ENCODE results near the gene CELSR1.

The CELSR1 gene, protein sequence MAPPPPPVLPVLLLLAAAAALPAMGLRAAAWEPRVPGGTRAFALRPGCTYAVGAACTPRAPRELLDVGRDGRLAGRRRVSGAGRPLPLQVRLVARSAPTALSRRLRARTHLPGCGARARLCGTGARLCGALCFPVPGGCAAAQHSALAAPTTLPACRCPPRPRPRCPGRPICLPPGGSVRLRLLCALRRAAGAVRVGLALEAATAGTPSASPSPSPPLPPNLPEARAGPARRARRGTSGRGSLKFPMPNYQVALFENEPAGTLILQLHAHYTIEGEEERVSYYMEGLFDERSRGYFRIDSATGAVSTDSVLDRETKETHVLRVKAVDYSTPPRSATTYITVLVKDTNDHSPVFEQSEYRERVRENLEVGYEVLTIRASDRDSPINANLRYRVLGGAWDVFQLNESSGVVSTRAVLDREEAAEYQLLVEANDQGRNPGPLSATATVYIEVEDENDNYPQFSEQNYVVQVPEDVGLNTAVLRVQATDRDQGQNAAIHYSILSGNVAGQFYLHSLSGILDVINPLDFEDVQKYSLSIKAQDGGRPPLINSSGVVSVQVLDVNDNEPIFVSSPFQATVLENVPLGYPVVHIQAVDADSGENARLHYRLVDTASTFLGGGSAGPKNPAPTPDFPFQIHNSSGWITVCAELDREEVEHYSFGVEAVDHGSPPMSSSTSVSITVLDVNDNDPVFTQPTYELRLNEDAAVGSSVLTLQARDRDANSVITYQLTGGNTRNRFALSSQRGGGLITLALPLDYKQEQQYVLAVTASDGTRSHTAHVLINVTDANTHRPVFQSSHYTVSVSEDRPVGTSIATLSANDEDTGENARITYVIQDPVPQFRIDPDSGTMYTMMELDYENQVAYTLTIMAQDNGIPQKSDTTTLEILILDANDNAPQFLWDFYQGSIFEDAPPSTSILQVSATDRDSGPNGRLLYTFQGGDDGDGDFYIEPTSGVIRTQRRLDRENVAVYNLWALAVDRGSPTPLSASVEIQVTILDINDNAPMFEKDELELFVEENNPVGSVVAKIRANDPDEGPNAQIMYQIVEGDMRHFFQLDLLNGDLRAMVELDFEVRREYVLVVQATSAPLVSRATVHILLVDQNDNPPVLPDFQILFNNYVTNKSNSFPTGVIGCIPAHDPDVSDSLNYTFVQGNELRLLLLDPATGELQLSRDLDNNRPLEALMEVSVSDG (N-terminal part only)

DNA sequence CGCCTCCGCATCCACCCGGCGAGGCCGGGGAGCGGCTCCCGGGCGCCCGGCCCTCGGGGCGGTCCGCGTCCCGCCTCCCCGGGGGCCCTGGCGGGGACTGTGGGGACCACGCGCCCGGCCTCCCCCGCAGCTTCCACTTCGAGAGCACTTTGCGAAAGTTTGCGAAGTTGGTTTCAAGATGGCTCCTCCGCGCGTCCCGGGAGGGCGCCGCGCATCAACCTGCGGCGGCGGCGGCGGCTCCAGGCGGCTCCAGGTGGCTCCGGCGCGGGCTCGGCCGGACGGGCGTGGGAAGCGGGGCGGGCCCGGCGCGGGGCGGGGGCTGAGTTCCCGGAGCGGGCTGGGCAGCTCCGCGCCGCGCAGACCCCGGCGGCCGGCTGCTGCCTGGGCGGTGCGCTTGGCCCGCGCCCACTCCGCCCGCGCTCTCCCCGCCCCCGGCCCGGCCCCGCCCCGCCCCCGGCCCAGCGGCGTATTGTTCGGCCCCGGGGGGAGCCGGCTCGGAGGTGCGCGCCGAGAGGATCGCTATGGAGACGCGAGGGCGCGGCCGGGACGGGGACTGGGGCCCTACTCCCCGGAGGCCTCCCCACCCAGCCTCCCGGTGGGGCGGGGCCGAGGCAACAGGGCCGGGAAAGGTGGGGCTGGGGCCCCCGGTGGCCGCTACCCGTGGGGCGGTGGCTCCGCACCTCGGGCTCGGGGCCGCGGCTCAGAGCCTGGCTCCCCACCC is at the start of gene CELSR1:
Gene CELSR1, minus strand, starts transcription at position 396 of the 721 bp plus-strand sequence. CDS start 450 bp downstream, outside the sequence.
- DNase-seq (ENCODE audit: low spot score), result peak; percentile 49
- FAIRE-seq, result no peak

DNA sequence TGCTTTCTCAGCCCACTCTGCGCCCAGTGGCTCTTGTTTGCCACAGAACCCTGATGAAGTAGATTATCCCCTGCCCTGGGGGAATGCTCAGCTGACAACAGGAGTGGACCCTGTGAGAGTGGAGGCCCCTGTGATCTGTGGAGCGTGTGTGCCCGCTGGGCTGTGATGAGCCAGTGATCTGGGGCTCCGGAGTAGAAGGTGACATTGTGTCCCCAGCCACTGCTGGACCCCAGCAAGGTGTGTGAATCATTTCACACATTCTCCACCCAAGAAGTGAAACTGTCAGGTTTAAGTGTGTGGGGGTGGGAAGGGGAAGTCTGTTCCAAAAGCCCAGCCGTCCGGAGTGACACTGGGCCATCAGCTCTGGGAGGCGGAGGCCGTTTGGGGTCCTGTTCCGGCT is 49.6 kb upstream of the CELSR1 start:
- FAIRE-seq (no peak), DNase-seq (ENCODE audit: low spot score) (no peak)

DNA sequence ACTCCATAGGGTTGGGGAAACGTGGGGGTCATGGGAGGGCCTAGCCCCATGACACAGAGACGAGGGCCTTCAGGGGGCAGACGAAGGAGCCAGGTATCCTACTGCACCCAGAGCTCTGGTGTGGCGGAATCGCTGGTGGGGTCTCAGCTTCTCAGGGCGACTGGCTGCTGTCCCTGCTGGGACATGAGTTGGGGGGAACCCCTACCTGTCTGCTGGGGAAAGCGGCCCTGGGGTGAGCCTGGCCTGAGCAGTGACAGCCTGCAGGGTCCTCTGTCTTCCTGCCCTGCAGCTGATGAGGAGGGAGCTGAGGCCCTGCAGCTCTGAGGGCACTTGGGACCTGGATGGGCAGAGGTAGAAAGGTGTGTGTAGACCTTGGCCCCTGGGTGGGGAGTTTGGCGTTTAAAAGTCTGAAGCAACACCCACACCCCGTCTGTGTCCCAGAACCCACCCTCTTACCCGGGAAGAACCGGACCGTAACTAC is 49.2 kb upstream of the CELSR1 start:
- no peak for FAIRE-seq

DNA sequence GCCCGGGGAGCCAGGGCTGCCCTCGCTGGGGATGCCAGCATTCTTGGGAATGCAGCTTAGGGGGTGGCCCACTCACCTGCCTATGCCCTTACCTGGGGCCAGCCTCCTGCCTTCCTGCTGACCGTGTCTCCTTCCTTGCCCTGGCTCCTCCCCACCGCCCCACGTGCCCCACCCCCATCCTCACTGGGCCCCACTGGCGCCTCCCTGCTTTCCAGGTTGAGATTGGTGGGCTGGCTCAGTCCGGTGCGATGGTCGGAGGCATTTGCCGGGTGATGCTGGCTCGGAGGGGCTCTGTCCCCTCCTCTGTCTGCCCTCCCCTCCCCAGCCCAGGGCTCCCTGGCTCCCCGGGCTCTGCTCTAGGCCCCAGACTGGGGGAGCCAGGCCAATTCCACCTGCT is 48.7 kb upstream of the CELSR1 start:
- FAIRE-seq (no peak), DNase-seq (ENCODE audit: low spot score) (no peak)

More for the DNA sequence above, 49.2 kb upstream of the CELSR1 start:
- no peak for DNase-seq (ENCODE audit: low spot score)

DNA sequence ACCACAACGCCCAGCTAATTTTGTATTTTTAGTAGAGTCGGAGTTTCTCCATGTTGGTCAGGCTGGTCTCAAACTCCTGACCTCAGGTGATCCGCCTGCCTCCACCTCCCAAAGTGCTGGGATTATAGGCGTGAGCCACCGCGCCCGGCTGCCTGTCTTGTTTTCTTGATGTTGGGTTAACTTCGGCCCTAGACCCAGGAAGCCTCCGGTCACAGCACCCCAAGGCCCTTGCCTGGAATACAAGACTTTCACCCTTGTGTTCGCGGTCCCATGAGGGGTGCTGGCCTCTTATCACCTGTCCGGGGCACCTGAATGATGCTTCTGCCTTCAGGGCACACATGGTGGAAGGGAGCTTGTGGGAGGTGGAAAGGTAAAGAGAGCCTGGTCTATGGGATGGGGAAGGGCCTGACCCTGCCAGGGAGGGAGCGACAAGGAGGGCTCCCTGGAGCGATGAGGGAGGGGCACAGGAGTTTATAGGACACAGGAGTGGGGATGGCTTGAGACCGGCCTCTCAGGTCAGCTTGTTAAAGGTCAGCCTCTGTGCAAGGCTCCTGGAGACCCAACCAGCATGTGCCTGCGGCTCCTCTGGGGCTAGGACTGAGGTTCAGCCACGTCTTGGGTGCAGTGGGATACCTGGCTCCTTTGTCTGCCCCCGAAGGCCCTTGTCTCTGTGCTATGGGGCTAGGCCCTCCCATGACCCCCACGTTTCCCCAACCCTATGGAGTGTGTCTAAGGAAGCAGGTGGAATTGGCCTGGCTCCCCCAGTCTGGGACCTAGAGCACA is 48.1 kb upstream of the CELSR1 start:
- no peak for DNase-seq (ENCODE audit: low spot score)
- FAIRE-seq, result no peak

DNA sequence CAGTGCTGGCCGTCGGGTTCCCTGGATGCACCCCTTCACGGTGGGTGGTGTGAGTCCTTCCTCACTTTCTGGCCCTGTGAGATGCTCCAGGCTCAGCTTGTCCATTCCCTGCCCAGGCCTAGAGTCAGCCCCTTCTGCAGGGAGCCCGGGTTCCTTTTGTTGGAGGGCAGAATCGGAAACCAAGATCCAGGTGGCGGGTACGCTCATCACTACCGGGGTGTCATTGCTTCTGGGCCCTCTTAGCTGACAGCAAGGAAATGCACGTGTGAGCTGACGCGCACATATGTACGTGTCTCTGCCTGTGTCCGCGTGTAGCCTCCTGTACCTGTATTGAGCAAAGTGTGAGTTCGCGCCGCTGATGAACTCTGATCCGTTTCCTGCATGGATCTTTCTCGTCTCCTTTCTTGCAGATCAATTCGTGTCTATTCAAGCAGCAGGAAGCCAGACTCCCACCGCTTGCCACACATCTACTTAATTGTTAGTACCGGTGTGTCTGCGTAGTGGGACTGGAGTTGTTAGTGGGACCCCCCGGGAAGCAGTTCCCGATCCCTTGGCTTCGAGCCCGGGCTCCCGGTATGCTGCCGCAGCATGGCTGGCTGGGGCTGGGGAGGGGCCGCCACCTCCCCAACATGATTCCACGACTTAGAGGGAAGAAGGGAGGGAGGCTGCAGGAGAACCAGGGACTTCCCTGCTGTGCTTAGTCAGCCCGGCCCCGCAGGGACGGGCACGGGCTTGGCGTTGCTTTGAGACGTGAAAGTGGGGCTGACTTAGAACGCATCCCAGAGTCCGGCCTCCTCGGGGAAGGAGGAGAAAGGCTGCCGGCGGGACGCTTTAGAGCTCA is 46.9 kb upstream of the CELSR1 start:
- FAIRE-seq (no peak), DNase-seq (ENCODE audit: low spot score) (no peak)

DNA sequence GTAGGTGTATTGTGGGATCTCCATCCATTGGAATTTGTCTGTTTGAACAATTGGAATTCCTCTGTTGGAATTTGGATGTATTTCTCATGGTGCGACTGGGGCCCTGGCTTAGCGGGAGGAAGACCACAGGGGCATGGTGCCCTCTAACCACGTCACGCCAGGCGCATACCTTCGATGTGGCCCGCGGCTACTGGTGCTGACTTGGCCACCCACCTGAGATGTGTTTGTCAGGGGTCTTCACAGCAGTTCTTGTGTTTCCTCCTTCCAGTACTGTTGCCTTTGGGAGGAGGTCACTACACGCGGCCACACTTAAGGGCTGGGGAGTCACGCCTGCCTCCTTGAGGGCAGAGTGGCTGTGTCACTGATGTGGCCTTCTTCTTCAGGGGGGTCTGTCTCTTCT is 46.2 kb upstream of the CELSR1 start:
- FAIRE-seq (no peak), DNase-seq (ENCODE audit: low spot score) (no peak)

DNA sequence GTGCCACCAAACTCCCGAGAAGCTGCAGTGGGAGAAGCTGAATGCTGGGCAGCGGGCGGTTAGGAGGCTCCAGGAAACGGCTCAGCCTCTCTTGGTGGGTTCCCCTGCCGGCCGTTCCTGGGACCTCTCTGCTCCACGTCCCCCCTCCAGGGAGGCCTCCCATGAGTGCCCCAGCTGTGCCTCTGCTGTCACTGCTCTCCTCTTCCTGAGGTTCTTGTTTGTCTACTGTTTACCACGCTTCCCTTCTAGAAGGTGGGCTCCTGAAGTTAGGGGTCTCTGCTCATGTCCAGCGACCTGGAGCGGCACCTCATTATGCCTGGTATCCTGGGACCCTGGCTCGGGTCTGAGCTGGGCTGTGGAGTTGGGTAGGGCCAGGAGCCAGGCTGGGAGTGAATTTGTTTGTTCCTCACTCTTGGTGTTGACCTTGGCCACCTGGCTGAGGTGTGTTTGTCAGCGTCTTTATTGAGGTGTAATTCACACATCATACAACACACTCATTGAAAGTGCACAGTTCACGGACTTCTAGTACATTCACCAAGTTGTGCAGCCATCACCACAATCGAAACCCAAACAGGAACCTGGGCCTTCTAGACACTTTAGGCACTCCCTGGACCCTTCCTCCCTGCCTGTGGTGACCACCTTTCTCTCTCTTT is 45.0 kb upstream of the CELSR1 start:
- DNase-seq (ENCODE audit: low spot score), result no peak
- no peak for FAIRE-seq

DNA sequence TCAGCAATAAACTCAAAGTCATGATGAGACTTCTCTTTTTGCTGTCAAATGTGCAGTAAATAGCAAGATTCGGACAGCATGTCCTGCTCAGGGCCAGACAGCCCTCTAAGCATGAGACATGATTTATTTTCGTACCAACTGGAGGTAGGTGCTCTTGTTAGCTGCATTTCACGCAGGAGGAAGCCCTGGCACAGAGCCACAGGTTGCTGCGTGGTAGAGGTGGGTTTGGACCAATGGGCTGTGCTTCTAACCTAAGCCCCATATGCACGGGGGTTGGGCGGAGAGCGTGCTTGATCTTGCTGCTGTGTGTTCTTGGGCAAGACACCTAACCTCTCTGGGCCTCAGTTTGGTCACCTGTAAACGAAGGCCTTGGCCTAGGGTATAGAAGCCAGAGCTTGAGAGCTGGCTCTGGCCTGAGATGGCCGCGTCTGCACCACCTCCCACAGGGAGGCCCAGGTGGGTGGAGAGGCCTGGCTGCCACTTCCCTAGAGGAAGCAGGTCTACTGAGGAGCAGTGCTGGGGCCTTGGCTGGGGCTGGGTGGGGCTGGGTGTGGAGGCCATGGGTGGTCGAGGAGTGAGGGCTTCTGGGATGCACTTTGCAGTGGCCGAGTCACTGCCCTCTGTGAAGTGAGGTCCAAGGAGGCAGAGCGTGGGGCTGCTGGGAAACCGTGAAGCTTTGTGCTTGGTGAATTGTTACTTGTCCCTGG is 44.3 kb upstream of the CELSR1 start:
- DNase-seq (ENCODE audit: low spot score) (no peak), FAIRE-seq (no peak)

DNA sequence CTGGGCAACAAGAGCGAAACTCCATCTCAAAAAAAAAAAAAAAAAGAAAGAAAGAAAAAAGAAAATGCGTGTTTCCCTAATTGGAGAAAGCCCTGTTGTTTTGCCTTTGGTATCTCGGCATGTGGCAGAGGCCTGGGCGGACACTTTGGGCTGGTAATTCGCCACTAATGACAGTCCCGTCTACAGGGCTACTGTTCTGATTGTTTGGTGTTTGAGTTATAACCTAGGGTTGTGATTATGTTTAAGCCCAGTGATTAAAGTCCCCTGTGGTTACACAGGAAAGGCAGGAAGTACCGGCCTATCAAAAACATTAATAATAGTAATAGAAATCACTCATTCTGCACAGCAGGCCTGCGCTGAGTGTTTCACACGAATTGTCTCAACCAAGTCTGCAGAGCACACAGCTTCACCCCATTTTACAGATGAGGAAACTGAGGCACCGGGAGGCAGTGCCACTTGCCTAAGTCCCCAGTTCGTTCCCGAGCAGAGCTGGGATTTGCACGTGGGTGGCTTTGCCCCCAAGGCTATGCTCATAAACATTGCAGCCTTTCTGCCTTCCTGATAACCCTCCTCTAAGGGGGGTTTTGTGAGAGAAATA is 43.6 kb upstream of the CELSR1 start:
- DNase-seq (ENCODE audit: low spot score), result no peak

DNA sequence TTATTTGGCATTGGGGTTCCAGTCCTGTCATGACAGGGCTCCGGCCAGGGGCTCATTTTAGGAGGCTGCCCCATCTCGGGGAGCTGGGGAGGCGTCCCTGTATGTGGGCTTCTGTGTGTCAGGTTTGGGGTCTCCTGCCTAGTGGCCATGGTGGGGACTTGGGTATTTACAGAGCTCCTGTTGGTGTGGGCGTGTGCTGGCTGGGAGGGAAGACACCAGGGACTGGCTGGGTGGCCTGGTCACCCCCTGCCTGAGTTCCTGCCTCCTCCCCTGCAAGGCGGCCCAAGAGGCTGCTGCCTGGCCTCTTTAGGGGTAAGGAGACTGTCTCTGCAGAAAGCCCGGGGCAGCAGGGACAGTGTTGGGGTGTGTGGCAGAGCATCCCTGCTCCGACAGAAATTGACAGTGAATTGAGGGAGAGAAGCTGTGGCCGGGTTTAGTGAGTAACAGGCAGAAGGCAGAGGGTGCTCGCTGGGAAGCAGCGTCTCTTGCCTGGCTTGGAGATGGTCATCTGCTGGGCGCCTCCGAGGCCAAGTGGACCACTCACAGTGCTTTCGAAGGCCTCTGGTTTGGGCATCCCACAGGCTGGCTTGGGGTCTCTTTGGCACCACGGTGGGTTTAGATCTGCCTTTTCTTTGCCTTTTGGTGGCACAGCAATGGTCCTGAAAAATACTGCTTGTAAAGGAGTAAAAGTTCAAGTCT is 42.5 kb upstream of the CELSR1 start:
- DNase-seq (ENCODE audit: low spot score), result no peak
- FAIRE-seq, result no peak

More for the DNA sequence above, 43.6 kb upstream of the CELSR1 start:
- no peak for FAIRE-seq

DNA sequence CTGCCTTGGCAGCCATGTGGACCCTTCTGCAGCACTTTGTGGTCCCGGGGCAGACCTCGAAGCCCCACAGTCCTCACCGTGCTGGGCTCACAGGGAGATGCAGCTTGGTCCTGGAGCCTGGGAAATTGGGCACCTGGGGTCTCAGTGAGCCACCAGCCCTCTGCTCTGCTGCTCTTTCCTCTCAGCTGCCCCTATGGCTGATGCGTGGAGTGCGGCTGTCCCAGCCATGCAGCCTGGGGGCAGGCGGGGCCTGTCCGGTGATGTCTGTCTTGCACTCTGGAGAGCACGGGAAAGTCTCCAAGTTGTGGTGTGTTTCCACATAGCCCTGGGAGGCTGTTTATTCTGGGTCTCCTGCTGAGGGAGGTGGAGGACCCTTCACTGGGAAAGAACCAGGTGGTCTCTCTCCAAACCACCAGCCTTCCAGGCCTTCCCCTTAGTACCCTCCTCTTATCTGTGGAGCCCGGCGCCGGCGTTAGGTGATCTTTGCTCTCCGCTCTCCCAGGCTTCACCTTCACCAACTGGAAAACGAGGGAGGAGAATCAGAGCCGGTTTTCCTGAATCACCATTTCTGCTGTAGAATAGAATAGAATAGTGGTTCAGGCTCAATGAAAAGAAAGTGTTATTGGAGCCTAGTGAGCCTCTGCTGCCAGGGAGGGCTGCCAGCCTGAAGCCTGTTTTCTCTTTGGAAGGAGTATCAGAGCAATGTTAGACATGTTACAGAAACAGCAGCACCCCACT is 41.6 kb upstream of the CELSR1 start:
- FAIRE-seq, result no peak

DNA sequence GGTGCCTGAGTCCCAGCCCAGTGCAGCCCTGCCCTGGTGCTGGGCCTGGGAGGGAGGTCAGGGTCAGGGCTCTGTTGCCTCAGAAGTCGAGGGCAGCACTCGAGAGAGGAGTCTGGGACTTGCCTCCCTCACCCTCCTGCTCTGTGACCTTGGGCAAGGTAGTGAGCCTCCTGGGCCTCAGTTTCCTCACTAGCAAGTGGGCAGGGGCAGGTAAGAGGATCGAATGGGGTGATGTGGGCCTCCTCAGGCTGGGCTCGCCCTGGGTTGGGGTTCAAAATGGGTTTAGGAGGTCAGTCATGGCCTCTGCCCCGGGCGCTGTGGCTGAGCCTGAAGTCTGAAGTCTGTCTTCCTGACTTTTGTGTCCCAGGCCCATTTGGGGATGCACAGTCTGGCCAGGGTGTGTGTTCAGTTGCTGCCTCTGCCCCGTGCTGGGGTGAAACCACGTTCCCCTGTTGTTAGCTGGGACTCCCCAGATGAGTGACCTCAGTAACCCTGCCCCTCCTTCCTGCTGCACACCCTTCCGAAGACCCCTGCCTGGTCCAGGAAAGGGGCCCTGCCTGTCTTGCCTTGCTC is 40.9 kb upstream of the CELSR1 start:
- FAIRE-seq (no peak), DNase-seq (ENCODE audit: low spot score) (no peak)

More for the DNA sequence above, 41.6 kb upstream of the CELSR1 start:
- DNase-seq (ENCODE audit: low spot score), result no peak

DNA sequence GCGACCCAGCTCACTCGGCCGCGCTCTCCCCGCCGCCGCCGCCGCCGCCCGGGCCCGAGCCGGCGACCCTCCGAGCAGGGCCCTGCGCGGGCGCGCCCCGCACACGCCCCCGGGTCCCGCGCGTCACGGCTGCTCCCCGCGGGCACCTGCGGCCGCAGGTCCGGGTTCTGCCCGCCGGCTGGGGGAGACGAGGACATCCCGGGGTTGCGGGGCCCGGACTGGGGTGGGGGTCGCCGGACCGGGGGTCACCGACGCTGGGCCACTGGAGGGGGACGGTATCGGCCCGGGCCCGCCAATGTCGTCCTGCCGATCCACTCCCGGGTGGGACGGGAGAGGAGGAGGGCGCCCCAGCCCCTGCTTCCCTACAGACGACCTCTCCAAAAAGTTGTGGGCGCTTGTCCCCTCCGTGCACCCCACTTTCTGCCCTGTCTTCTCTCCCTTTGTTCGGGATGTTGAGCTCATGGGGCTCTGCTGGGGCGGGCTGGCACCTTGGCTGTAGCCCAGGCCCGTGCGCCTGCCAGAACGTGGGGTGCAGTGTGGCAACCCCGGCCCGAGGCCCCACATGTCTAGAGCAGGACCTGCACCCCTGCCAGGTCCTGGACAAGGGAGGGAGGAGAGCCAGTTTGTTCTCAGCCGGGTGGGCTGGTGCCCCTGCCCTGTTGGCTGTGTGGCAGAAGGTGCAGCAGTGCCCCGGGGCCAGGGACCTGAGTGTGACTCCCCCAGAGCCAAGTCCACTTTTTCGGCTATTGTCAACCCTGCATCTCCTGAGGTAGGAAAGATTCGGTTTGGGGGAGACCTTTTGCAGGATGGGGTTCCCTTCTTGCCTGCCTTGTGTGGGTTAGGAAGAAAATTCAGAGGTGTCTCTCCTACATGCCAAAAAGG is 40.2 kb upstream of the CELSR1 start:
- no peak for DNase-seq (ENCODE audit: low spot score)
- FAIRE-seq, result no peak
